BE2C (cell line): ENCODE data around the gene MAPK1IP1L.

Experiments
- DNase-seq: peaks from one replicate; pipeline ENCODE4 v3.0.0-alpha.2; 2020
- H3K27me3 ChIP-seq: fragments of 250-450 bp; sonication (Bioruptor Pico); 2 replicates; pipeline ENCODE4 v1.5.1; 2020; ENCODE audit warnings: mild to moderate bottlenecking
- H3K36me3 ChIP-seq: fragments of 250-450 bp; sonication (Bioruptor Pico); 2 replicates; pipeline ENCODE4 v1.5.1; 2020; ENCODE audit warnings: mild to moderate bottlenecking
- H3K4me1 ChIP-seq: fragments of 250-450 bp; sonication (Bioruptor Pico); 2 replicates; pipeline ENCODE4 v1.5.1; 2020
- H3K4me3 ChIP-seq: 2 replicates; pipeline ENCODE4 v1.5.1; 2011; ENCODE audit warnings: low read depth, low read length
- H3K9me3 ChIP-seq: fragments of 250-450 bp; sonication (Bioruptor Pico); 2 replicates; pipeline ENCODE4 v1.5.1; 2020
- CTCF ChIP-seq: IDR thresholded peaks from 2 replicates; pipeline ENCODE4 v1.5.1; 2012; ENCODE audit warnings: mild to moderate bottlenecking, low read depth, low read length

The MAPK1IP1L gene

GRCh38 chr14:55115861-55116245 lies 64.4 kb downstream of the MAPK1IP1L start:
- no peaks in the 10 kb centered on the region for H3K36me3 ChIP-seq
- DNase-seq: no peak
- no peaks in the 10 kb centered on the region for H3K27me3 ChIP-seq
- peaks cover 13% of the 10 kb centered on the region for H3K4me1 ChIP-seq
- no peak for TF ChIP-seq CTCF
- no peak overlapping the region for H3K4me3 ChIP-seq
- no peaks in the 10 kb centered on the region for H3K9me3 ChIP-seq

GRCh38 chr14:55116246-55117030 lies 65.0 kb downstream of the MAPK1IP1L start:
- Histone ChIP-seq H3K9me3 (no peaks in the 10 kb centered on the region), H3K4me1 (peaks cover 13% of the 10 kb centered on the region), H3K36me3 (no peaks in the 10 kb centered on the region), H3K4me3 (no peak overlapping the region), H3K27me3 (no peaks in the 10 kb centered on the region)
- no peak for DNase-seq
- no peak for TF ChIP-seq CTCF

- TF ChIP-seq CTCF: no peak
- Histone ChIP-seq H3K36me3 (no peaks in the 10 kb centered on the region), H3K27me3 (no peaks in the 10 kb centered on the region), H3K9me3 (no peaks in the 10 kb centered on the region), H3K4me1 (peaks cover 23% of the 10 kb centered on the region), H3K4me3 (no peak overlapping the region)
- no peak for DNase-seq
Observed at GRCh38 chr14:55117803-55118441, 66.5 kb downstream of the MAPK1IP1L start.

- Histone ChIP-seq H3K4me3 (no peak overlapping the region), H3K27me3 (no peaks in the 10 kb centered on the region), H3K36me3 (no peaks in the 10 kb centered on the region), H3K4me1 (peaks cover 27% of the 10 kb centered on the region), H3K9me3 (no peaks in the 10 kb centered on the region)
- no peak for DNase-seq
- TF ChIP-seq CTCF: no peak
Observed at GRCh38 chr14:55118761-55119160, 67.3 kb downstream of the MAPK1IP1L start.
